ENCODE results near the gene EFHB.

DNA sequence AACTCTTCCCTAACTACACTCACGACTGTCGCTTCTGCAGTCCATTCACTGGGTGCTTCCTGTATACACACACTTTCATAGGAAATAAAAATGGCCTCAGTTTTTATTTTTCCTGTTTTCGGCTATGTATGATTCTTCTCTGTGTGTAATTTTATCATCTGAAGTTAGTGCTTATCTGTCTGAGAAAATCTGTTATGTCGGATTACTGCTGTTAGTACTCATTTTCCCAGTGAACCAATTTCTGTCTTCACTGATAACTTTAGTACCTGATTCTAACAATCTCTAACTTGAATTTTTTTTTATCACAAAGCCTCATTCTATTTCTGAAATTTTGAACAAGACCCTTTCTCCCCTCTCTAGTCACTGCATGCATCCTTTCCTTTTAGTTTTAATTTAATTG lies 33.8 kb upstream of the EFHB start:
- TF ChIP-seq, protein P1, sequence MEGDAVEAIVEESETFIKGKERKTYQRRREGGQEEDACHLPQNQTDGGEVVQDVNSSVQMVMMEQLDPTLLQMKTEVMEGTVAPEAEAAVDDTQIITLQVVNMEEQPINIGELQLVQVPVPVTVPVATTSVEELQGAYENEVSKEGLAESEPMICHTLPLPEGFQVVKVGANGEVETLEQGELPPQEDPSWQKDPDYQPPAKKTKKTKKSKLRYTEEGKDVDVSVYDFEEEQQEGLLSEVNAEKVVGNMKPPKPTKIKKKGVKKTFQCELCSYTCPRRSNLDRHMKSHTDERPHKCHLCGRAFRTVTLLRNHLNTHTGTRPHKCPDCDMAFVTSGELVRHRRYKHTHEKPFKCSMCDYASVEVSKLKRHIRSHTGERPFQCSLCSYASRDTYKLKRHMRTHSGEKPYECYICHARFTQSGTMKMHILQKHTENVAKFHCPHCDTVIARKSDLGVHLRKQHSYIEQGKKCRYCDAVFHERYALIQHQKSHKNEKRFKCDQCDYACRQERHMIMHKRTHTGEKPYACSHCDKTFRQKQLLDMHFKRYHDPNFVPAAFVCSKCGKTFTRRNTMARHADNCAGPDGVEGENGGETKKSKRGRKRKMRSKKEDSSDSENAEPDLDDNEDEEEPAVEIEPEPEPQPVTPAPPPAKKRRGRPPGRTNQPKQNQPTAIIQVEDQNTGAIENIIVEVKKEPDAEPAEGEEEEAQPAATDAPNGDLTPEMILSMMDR (IDR thresholded peaks at IDR 0.05) = no peak
- TF ChIP-seq POLR2A (IDR thresholded peaks at IDR 0.05) = no peak
